ENCODE data around the gene NUTM2A.
"Not testable (repeated sequence)": the region's sequence is repeated elsewhere in the genome, so short reads cannot be mapped to it uniquely, and the experiment has no call there.

NUTM2A gene, protein sequence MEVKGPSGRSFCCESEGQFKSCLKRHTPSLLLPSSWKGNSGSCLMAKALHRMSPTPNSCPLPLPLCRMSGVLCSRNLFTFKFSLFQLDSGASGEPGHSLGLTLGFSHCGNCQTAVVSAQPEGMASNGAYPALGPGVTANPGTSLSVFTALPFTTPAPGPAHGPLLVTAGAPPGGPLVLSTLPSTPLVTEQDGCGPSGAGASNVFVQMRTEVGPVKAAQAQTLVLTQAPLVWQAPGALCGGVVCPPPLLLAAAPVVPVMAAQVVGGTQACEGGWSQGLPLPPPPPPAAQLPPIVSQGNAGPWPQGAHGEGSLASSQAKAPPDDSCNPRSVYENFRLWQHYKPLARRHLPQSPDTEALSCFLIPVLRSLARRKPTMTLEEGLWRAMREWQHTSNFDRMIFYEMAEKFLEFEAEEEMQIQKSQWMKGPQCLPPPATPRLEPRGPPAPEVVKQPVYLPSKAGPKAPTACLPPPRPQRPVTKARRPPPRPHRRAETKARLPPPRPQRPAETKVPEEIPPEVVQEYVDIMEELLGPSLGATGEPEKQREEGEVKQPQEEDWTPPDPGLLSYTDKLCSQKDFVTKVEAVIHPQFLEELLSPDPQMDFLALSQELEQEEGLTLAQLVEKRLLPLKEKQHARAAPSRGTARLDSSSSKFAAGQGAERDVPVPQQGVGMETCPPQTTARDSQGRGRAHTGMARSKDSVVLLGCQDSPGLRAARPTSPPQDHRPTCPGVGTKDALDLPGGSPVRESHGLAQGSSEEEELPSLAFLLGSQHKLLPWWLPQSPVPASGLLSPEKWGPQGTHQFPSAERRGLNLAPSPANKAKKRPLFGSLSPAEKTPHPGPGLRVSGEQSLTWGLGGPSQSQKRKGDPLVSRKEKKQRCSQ

DNA sequence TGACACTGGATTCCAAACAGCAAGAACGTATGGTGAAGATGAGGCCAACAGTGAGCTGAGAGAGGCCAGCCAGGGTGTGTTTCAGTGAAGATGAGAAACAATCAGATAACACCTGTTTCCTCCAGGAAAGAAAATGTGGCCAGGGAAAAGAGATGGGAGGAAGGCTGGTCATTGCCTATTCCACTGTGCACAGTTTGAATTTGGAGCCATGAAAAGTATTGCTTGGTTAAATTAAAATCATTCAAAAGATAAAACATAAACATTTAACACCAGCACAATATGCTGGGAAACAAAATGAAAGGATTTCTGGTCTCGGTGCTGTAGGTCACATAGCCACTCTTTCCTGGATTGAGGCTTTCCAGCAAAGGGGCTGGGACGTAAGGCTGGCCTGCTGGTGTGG is at the start of gene NUTM2A:
Gene NUTM2A (plus strand): TSS at position 301 of the 400 bp plus-strand sequence. CDS start 383 bp downstream, outside the sequence.
- DNase-seq, result not testable (repeated sequence)

DNA sequence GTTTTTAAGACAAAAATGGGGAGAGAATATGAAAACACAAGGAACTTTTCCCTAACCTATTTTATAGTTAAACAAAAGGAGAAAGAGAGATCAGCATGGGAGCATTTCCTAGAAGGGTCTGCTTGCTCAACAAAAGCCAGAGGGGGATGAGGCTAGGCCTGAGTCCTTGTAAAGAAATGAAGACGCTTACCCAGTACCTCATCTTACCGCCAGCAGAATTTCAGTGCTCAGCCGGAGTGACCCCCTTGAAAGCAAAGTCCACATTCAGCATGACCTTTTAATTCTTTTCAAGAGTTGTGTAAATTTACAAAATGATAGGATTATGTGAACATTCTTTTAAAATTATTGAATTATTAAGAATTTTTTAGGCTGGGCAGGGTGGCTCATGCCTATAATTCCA is 47.7 kb upstream of the NUTM2A start:
- DNase-seq, result not testable (repeated sequence)

DNA sequence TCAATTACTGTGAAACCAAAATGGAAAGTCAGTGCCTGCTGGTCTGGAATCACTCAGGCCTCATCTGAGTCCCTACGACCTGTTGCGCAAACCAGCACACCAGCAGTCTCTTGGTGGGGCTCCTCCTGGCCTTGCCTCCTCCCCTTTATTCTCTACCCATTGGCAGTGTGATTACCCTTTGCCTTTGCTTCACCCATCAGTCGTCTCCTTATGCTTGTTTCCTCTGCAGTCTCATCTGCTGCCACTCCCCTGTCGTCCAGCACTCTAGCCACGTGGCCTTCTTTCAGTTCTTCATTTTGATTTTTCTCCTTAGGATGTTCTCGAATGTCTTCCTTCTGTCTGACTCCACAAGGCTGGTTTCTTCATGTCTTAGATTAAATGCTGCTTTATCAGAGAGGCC is 40.8 kb upstream of the NUTM2A start:
- DNase-seq, result not testable (repeated sequence)

DNA sequence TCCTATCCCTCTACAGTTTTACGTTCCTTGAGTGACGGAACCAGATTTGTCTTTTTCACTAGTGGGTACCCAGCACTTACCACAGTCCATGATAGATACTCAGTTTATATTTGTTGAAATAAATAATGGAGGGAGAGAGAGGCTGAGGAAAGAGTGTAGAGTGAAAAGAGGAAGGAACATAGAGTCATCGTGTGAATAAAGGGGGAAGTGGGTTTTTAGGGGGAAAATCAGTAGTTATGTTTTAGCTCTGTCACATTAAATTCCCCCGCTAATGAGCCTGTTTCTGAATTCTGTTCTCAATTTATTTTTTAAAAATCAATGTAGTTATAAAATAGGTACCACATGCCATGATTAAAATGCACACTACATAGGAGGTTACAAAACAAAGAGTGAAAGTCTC is 39.2 kb upstream of the NUTM2A start:
- not testable (repeated sequence) for DNase-seq

DNA sequence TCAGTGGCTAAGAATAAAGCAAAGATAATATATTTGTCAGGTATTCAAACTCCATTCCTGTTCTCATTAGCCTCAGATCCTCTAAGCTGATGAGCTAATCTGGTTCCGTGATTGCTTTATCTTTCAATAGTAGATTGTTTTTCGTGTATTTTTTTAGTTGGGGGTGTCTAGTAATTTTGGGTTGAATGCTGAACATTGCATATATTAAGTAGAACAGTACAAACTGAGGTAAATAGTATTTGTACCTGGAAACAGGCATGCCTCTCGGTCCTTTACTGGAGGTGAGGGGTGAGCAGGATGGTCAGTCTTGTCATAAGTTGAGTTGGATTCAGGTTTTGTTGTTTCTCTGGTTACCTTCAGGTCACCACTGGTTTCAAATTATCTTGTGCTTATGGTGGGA is 37.7 kb upstream of the NUTM2A start:
- DNase-seq, result not testable (repeated sequence)

DNA sequence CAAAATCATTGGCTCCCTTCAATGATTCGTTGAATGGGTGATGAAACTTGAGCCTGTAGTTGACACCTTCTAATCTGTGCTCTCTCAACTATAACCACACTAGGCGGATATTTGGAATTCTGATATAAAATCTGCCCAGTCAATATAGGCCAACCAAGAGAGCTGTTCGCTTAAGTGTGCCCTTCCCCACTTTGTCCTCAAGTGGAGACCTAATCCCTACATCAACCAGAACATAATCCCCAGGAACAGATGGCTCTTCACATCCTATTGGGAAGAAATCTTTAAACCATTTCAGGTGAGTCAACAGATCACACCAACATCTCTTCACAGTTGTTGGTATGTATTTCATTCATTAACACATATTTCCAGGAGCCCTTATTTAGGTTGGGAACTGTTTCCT is 33.4 kb upstream of the NUTM2A start:
- not testable (repeated sequence) for DNase-seq

DNA sequence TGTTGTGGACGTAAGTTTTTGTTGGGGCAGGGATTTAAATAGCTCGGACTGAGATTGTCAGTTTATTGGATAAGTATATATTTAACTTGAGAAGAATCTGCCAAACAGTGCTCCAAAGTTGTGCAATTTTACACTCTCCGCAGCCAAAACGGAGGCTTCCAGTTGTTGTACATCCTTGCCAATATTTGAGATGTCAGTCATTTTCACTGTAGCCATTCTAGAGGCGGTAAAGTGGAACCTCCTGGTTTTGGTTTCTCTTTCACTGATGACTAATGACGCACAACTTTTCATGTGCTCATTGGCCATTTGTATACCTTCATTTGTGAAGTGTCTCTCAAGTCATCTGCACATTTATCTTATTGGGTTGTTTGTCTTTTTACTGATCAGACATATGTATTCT is 24.3 kb upstream of the NUTM2A start:
- not testable (repeated sequence) for DNase-seq

DNA sequence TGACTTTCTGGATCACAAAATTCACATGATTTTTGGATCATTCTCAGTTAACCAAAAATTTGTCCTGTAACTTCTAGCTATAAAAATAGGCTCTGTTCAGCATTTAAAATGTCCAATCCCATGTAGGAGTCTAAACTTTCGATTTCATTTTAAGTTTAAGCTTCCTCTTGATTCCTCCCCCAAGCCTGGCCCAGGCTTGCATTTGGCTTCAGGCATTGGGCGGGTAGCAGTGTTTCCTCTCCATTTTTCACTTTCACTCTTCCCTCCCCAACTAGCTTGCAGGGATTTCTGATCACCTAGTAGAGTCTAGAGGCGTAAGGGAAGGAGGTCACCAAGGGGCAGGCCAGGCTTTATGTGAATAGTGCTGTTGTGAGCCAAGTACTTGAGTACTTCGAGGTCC is 20.4 kb upstream of the NUTM2A start:
- DNase-seq, result not testable (repeated sequence)

DNA sequence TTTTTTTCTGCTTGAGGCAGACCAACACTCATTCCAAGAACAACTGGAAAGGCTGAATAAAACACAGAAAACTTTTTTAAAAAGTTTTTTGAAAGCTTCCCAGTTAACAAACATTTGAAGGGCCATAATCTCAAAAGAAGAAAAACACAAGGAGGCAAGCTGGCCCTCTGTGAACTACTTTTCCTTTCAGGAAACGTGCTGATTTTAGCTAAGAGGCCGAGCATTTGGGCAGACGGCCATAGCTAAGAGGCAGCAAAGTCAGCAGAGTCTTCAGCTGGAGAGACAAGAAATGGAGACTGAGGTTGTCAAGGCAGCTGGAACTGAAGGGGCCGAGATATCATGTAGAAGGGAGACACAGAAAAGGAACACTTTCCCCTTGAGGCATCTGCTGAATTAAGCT is 18.3 kb upstream of the NUTM2A start:
- DNase-seq, result not testable (repeated sequence)

DNA sequence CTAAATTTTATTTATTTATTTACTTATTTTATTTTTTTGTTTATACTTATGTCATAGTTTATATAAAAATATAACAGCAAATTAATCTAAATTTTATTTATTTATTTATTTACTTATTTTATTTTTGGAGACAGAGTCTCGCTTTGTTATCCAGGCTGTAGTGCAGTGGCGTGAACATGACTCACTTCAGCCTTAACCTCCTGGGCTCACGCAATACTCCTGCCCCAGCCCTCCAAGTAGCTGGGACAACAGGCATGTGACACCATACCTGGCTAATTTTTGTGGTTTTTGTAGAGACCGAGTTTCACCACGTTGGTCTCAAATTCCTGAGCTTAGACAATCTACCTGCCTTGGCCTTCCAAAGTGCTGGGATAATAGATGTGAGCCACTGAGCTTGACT is 14.9 kb upstream of the NUTM2A start:
- not testable (repeated sequence) for DNase-seq

DNA sequence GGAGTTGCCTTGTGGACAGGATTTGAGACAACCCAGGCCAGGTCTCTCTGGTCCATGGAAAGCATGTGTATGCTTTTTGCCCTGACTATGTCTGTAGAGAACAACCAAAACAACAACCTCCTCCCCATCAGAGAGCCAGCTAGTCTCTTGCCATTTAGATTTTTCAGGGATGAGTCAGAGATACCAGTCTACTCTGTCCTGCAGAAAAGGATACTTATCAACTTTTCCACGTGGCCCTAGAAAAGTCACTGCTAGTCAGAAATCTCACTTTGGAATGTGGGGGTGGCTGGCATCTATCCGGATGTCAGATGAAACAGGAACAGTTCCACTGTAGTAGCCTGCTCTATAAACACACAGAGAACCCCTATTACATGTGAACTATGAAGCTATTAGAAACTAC is 13.4 kb upstream of the NUTM2A start:
- DNase-seq, result not testable (repeated sequence)

DNA sequence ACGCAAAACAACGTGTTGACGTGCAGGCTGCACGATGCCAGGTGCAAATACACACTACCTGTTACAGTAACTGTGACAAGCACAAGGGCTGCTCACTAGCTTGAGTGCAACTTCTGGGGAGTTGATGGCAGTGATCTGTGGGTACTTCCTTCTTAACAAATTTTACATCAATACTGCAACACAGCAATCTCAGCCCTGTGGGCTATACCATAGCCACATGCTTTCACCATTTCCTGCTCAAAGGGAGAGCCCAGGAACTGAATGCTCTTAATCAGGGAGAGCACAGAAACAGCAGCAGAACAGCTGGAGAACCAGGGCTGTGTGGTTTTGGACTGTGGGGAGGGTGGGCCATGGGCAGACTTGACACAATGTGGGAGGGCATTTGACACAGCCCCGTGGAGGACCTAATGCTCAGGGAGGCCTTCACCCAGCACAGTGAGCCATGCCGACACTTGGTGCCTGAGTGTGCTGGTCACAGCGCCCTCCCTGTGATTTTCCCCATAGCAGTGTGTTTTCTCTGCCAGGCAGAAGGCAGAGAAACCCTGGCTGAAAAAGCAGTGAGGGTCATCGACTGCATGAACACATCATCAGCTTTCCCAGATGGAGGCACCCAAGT is 12.0 kb upstream of the NUTM2A start:
- not testable (repeated sequence) for DNase-seq

DNA sequence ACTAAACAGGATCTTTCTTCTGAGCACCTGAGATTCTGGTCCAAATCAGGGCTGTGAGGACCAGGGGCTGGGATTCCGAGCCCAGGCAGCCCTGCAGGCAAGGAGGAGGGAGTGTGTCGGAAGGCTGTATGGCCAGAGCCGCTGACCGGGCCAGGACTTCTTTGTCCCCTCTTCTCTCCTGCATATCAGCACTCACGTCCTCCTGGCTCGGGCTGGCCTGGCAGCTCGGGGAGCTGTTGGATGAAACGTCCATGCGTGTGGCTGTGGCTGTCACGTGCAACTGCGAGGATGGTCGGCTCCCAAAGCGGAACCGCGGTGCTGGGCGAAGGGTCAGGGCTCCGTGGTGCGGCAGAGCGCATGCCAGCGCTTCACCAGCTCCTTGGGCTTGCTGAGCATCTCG is 11.4 kb upstream of the NUTM2A start:
- not testable (repeated sequence) for DNase-seq

DNA sequence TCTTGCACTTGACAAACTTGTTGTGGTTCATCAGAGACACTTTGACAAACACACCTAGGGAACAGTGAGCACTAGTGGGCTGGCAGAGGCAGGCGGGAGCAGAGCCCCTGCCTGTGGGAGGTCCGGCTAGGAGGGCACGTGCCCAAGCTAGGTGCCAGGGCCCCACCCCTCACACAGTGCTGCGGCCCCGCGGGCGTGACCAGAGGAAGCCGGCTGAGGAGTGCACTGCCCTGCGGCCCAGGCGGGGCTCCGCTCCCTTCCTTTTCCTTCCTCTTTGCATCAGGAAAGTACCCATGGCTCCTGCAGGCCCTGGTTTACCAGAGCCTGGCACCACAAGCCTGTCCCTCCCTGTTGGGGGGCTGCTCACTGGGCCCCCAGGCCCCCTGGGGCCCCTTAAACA is 9.1 kb upstream of the NUTM2A start:
- not testable (repeated sequence) for DNase-seq

DNA sequence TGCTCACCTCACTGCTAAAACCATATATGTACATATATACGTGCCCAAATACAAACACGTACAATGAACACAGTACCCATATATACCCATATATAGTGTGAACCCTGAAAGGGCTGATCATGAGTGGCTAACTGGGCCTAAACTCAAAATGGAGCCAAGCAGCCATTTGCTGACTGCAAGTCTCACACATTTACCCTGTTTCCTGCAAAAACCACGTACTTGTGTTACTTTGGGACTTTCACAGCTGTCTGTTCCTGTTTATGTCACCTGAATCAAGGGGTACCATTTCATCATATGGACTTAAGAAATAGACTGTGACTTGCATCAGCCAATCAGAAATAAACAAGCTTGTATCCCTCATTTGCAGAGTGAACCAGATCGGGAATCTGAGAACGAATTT is 5.9 kb upstream of the NUTM2A start:
- DNase-seq, result not testable (repeated sequence)

DNA sequence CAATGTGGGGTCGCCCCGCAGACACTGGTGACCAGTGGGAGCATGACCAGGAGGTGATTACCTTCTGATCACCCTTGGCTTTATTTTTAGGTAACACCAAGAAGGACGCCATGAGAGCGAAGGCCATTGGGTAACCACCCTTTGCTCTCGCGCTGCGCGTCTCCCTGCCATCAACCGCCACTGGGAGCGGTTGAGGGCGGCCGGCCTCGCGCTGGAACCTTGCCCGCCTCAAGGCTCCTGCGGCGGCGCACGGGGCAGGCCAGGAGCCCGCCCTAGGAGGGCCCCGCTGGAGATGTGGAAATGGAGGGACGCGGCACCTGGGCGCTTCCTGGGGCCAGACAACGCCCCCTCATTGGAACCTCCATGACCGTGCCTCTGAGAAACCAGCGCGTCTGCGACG is 2.5 kb upstream of the NUTM2A start:
- not testable (repeated sequence) for DNase-seq

DNA sequence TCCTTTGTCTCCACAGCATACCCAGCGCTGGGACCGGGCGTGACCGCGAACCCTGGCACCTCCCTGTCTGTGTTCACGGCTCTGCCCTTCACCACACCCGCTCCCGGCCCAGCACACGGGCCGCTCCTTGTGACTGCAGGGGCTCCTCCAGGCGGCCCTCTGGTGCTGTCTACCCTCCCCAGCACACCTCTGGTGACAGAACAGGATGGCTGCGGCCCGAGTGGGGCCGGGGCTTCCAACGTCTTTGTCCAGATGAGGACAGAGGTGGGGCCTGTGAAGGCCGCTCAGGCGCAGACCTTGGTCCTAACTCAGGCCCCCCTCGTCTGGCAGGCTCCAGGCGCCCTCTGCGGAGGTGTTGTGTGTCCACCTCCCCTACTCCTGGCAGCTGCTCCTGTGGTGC is 3.0 kb downstream of the NUTM2A start:
- DNase-seq, result not testable (repeated sequence)

DNA sequence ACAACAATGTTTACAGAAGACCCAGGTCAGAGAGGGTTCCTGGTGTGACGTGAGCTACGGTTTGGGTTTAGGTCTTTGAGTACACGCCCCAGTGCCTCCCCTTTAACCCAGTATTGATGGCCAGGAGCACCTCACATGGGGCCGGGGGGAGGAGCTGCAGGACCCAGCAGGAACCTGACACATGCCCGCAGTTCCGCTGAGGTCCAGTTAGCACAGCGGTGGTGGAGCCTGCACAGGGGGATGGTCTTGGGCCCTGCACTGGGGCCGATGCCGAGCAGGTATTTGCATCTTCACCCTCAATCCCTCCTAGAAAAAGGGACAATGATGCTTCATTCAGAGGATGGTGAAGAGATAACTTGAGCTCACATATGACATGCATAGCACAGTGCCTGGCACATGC is 4.0 kb downstream of the NUTM2A start:
- peak; percentile 14 for DNase-seq

DNA sequence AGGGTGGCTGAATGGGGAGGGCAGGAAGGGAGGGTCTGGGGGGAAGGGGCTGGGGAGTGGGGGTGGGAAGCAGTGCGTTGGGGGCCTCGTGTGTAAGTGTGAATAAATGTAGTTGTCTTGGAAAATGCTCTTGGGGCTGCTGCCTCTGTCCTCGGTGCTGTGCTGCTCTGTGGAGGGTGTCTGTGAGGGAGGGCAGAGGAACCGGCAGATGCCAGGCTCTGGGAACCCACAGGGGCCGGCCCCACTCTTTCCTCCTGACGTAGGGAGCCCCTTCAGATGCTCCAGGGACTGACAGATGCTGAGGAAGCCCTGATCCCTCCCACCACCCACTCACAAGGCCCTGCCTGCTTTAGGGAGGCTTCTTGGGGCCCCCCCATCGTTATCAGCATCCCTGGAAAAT is 9.6 kb downstream of the NUTM2A start:
- DNase-seq, result not testable (repeated sequence)

DNA sequence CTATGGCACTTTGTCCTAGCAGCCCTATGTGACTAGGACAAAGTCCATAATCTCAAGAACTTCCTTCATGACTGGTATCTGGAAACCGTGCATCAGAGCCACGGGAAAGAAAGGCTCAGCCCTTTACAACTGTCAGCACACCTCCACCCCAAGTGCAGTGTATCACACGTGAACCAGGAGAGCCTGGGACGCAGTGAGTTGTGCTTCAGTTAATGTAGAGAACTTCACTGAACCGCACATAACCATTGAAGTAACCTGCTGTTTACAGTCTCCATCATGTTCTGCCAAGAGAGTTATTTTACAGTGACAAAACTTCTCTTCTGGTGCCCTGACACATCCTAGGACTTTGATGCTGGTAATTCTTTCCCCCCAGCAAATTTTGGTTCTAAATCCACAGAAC is 12.0 kb downstream of the NUTM2A start:
- DNase-seq, result not testable (repeated sequence)

DNA sequence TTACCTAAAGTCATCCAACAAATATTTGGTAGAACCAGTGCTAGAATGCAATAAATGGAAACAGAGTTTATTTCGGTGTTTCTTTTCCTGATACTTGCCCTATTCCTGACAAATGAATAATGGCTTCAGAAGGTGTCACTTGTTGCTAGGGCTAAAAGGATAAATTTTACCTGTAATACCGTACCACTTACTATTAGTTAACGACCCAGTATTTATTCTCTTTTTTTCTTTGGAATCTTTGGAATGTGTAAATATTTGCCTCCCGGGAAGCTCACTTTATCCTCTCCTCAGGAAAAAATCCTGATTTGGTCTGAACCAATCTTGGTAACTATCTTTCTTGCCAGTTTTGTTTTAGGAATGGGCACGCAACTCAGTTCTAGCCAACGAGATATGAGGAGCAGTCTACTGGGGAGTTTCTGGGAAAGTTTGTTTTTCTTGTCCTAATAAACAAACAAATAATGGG is 14.1 kb downstream of the NUTM2A start:
- DNase-seq, result not testable (repeated sequence)

DNA sequence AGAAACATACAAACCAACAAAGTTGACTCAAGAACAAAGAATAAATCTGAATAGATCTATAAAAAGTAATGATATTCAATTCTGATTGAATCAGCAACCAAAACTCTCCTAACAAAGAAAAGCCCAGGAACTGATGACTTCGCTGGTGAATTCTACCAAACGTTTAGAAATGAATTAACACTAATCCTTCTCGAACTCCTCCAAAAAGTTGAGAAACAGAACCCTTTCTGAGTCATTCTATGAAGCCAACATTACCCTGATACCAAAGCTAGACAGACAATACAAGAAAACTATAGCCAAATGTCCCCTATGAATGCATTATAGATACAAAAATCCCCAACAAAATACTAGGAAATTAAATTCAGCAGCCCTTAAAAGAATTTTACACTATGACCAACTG is 16.9 kb downstream of the NUTM2A start:
- DNase-seq, result not testable (repeated sequence)

DNA sequence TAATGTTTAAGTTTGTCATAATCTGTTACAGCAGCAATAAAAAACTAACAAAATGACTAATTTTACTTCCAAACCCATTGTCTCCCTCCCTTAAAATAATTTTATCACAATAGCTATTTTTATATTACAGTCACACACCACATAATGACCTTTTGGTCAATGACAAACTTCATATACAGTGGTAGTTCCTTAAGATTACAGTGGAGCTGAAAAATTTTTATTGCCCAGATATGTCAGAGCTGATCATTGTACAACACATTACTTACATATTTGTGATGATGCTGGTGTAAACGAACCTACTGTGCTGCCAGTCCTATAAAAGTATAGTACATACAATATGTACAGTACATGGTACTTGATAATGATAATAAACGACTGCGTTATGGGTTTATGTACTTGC is 22.1 kb downstream of the NUTM2A start:
- not testable (repeated sequence) for DNase-seq

Data from left hindlimb (tissue), 1 donor.